GM21360 (cell line): ENCODE data around the gene AP5B1.
"Not testable (repeated sequence)": the region's sequence is repeated elsewhere in the genome, so short reads cannot be mapped to it uniquely, and the experiment has no call there.

Experiments used
- ATAC-seq: cut with Tn5 transposase; IDR thresholded peaks from one replicate; pipeline ENCODE4 v1.9.1; 2021; ENCODE audit warnings: mild to moderate bottlenecking, moderate library complexity; ENCODE audit not compliant: unreplicated experiment

Gene AP5B1

DNA sequence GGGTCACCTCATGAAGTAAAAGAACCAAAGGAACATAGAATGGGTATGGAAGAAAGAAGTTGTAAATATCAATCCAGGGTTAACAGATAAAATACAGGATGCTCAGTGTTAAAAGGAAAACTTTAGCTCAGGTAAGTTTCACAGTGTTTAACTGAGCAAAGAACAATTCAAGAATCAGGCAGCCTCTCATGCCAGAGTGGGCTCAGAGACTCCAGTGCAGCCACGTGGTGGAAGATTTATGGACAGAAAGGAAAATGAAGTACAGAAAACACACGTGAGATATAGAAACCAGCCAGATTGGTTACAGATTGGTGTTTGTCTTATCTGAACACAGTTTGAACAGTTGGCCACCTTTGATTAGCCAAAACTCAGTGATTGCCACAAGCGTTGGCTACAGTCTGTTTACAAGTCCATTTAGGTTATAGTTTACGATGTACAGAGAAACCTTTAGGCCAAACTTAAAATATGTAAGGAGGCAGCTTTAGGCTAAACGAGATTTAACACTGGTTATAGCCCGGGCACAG, 9.1 kb downstream of the AP5B1 start:
- no peak for ATAC-seq

DNA sequence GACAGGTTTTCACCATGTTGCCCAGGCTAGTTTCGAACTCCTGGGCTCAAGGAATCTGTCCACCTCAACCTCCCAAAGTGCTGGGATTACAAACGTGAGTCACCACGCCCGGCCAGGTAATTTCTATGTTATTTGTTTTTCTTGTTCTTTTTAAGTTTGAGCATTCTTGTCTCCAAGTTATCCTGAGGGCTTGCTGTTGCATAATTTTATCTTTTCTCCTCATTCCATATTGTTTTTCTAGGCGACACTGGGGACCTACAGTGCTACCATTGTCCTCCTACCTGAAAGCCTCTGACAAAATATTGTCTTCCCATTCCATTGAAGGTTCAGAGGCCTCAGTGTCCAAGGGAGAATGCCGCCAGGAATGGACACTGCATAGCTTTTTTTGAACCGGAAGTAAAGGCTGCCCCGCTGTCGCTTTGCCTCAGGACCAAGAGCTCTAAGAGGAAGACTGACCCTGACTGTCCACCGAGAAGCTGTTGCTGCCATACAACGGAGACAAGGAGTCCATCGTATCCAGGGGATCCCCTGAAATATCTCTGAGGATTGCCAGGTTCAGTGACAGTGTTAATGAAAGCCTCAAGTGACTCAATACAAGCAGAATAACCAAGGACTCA, 9.7 kb downstream of the AP5B1 start:
- ATAC-seq = no peak

DNA sequence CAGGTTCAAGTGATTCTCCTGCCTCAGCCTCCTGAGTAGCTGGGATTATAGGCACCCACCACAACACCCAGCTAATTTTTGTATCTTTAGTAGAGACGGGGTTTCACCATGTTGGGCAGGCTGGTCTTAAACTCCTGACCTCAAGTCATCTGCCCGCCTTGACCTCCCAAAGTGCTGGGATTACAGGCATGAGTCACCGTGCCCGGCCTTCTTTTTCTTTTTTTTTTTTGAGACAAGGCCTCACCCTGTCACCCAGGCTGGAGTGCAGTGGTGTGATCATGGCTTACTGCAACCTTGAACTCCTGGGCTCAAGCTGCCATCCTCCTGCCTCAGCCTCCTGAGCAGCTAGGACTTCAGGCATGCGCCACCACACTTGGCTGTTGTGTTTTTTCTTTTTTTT, 13.0 kb downstream of the AP5B1 start:
- ATAC-seq = not testable (repeated sequence)

GRCh38 chr11:65767406-65767805, 13.4 kb downstream of the AP5B1 start:
- no peak for ATAC-seq

GRCh38 chr11:65766535-65766934, 14.2 kb downstream of the AP5B1 start:
- ATAC-seq = no peak

GRCh38 chr11:65764434-65764833, 16.3 kb downstream of the AP5B1 start:
- no peak for ATAC-seq

DNA sequence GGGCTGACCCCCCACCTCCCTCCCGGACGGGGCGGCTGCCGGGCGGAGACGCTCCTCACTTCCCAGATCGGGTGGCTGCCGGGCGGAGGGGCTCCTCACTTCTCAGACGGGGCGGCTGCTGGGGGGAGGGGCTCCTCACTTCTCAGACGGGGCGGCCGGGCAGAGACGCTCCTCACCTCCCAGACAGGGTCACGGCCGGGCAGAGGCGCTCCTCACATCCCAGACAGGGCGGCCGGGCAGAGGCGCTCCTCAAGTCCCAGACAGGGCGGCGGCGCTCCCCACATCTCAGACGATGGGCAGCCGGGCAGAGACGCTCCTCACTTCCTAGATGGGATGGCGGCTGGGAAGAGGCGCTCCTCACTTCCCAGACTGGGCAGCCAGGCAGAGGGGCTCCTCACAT, 18.0 kb downstream of the AP5B1 start:
- ATAC-seq = not testable (repeated sequence)

GRCh38 chr11:65762169-65762568, 18.6 kb downstream of the AP5B1 start:
- ATAC-seq = not testable (repeated sequence)

GRCh38 chr11:65745049-65745448, 35.7 kb downstream of the AP5B1 start:
- no peak for ATAC-seq

DNA sequence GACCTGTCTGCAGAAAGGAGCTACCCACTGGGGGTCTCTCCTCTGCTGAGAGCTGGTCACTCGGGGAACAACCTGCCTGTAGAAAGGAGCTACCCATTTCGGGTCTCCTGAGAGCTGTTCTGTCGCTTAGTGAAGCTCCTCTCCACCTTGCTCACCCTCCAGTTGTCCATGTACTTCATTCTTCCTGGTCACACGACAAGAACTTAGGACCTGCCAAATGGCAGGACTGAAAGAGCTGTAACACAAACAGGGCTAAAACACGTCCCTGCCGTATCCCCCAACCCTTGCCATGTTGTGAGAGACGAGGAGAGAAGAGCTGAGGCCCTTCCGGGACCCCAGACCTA, 36.1 kb downstream of the AP5B1 start:
- ATAC-seq = no peak

DNA sequence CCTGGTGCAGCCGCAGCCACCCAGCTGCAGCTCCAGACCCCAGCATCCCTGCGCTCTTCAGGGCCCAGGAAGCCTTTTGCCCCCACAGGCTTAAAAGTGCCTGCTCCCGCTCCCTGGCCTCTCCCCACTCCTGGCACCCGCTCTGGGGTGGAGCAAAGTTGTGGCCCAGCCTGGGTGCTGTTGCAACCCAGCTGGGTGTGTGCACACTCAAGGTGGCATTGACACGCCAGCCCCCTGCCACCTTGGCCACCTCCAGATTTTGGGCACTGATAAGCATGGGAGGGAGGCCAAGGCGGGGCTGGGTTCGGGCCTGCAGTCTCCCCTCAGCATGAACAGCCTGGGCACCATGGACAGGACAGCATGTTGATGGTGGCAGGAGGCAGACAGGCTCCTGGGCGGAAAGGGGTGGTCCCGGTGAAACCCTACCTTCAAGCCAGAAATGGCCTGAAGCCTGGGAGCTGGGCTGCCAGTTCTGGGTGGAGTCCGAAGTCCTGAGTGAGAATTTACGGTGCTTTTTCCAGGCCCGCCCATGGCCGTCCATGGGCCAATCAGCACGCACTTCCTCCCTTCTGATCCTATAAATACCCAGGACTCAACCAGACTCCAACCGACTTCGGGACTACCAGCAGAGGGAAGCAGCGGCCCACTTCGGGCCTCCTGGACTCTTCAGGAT, 36.6 kb downstream of the AP5B1 start:
- ATAC-seq = no peak

DNA sequence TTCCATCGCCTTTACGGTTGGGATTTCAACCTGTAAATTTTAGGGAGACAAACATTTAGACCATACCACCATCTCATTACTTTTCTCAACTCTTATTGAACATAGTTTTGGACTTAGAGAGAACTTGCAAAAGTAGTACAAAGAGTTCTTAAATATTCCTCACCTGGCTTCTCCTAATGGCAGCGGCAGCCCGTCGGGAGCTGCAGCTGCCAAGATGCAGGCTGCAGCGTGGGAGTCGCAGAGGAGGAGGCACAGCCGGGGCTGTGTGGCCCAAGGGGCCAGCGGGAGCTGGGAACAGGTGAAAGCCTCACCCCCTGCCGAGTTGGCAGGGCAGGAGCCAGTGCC, 37.1 kb downstream of the AP5B1 start:
- no peak for ATAC-seq

- no peak for ATAC-seq
These were observed 38.4 kb downstream of the AP5B1 start for GRCh38 chr11:65742353-65742752.

DNA sequence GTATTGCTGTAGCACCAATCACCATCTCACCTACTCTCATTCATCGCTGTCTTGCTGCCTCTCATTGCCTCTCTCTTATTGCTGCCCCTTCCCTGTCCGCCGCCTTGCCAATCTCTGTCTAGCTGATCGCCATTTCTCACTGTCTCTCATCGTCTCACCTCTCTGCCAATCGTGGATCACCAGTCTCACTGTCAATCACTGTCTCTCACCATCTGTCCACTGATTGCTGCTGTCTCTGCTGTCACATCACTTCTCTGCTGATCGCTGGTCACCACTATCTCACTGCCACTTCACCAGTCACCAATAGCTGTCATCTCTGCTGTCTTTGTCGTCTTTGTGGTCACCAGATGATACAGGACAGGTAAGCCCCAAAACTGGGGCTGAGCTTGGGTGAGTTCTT, 39.6 kb downstream of the AP5B1 start:
- ATAC-seq = no peak

DNA sequence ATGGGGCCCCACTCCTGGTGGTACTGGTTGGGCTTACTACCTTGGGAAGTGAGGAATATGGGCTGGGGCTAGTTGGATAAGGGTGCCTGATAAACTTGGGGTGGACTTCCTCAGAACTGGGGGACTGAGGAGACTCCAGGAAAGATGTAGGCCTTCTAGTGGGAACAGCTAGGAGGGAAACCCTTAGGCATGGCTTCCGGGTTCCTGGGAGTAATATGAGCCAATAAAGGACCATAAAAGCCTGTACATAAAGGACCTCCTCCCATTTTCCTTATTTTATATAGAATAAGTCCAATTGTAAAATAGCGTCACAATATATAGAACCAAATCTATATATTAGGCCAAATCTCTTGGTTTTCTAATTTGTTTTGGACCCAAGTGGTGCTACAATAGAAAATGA, 41.8 kb downstream of the AP5B1 start:
- ATAC-seq = no peak

GRCh38 chr11:65736810-65737209, 44.0 kb downstream of the AP5B1 start:
- no peak for ATAC-seq

- not testable (repeated sequence) for ATAC-seq
These were observed 45.7 kb downstream of the AP5B1 start for GRCh38 chr11:65735111-65735510.

DNA sequence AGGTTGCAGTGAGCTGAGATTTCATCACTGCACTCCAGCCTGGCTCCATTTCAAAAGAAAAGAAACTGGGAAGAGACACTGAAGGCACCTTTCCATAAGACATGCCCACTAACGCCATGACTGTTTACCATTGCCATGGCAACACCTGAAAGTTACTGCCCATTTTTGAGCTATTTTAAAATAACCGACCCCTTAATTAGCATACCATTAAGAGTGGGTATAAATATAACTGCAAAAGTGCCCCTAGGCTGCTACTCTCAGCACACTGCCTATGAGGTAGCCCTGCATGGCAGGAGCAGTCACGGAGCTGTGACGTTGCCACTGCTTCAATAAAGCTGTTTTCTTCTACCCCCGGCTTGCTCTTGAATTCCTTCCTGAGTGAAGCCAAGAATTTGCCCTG, 50.3 kb downstream of the AP5B1 start:
- no peak for ATAC-seq

DNA sequence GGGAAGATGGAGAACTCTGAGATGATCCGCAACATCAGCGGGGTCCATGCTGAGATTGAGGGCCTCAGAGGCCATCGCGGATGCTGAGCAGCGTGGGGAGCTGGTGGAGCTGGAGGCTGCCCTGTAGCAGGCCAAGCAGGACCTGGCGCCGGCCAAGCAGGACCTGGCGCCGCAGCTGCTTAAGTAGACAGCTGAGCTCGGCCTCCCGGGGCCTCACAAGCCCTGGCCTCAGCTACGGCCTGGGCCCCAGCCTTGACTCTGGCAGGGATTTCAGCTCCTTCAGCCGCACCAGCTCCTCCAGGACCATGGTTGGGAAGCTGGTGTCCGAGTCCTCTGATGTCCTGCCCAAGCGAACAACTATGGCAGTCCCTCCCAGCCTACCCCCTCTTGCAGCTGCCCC, 52.9 kb downstream of the AP5B1 start:
- no peak for ATAC-seq

GRCh38 chr11:65726660-65727059, 54.1 kb downstream of the AP5B1 start:
- no peak for ATAC-seq
